Right lobe of liver (tissue), 4 donors: ENCODE results near the gene FYB1.

Source experiments
- POLR2A ChIP-seq: fragments of 450-650 bp; IDR thresholded peaks from one replicate; pipeline ENCODE4 v1.6.1; 2017; ENCODE audit warnings: antibody characterized with exemption, mild to moderate bottlenecking
- TF ChIP-seq, protein P1 (sequence below), 4 donors: fragments of 200-600 bp in 3 of 4; fragments of 450-650 bp in 1 of 4; IDR thresholded peaks; one replicate each; pipeline versions ENCODE4 v1.5.1 to v1.8.0; 2016 to 2022; ENCODE audit warnings: antibody characterized with exemption in 4 of 4, mild to moderate bottlenecking in 2 of 4
- donor health status: DM: no; HTN: no; CAD: no.
- donor health status: DM: no; HTN: no; CAD: no.
- donor health status: DM: no; HTN: yes; CAD: no.

DNA sequence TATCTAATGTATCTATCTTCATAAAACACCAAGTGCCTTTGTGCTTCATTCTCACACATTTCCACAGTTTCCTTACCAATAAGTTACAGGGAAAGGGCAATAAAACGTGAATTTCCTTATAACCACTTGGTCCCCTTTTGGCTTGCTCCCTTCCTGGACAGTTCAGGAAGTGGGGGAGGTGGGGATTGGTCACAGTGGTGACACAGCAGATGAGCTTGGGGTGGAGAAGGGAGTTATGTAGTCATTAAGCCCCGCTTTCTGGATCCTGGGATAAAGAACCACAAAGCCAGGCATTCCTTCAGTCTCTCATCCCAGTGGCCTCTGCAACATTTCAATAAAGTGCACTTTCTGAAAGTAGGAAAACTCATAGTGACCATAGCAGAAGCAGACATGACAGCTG lies 47.1 kb upstream of the FYB1 start:
- TF ChIP-seq, protein P1, sequence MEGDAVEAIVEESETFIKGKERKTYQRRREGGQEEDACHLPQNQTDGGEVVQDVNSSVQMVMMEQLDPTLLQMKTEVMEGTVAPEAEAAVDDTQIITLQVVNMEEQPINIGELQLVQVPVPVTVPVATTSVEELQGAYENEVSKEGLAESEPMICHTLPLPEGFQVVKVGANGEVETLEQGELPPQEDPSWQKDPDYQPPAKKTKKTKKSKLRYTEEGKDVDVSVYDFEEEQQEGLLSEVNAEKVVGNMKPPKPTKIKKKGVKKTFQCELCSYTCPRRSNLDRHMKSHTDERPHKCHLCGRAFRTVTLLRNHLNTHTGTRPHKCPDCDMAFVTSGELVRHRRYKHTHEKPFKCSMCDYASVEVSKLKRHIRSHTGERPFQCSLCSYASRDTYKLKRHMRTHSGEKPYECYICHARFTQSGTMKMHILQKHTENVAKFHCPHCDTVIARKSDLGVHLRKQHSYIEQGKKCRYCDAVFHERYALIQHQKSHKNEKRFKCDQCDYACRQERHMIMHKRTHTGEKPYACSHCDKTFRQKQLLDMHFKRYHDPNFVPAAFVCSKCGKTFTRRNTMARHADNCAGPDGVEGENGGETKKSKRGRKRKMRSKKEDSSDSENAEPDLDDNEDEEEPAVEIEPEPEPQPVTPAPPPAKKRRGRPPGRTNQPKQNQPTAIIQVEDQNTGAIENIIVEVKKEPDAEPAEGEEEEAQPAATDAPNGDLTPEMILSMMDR (IDR thresholded peaks at IDR 0.05) = no peak
- TF ChIP-seq POLR2A = no peak
